GM20431 (cell line): ENCODE measurements around the gene IRF3.

Source experiments
- in situ Hi-C: fragments of 300-500 bp; cut with MseI, MboI; formaldehyde crosslinking; loops from one replicate; pipeline ENCODE4 v1.15.0; 2020; ENCODE audit warnings: low sequenced_read_pairs; ENCODE audit not compliant: unreplicated experiment

Gene IRF3

DNA sequence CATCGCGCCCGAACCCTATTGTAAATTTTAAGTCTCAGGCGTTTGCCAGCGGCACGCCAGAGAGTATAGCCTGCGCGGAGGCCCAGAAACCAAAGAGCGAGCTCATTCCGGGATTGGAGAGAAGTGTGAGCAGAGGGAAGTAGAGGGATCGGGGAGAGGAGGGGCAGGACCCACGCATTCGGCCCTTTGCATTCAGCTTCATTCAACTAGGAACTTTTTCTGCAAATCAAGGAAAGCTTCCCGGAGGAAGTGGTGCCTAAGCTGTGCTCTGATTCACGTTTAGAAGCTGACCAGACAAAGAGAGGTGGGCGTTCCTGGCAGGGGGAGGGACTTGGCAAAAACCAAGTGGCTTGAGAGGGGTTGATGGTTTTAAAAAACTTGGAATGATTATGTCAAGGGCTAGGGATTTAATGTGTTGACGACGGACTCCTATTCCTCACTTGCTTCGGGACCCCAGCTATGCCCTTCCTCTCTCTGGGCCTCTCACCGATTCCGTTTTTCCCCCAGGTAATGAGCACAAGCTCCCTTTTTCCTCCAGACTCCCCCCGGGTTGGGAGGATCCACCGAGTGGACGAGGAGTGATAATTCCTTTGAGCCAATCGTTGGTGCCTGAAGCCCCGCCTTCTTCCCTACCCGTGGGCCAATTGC lies 10.6 kb upstream of the IRF3 start:
- in situ Hi-C loops = no loop called here

DNA sequence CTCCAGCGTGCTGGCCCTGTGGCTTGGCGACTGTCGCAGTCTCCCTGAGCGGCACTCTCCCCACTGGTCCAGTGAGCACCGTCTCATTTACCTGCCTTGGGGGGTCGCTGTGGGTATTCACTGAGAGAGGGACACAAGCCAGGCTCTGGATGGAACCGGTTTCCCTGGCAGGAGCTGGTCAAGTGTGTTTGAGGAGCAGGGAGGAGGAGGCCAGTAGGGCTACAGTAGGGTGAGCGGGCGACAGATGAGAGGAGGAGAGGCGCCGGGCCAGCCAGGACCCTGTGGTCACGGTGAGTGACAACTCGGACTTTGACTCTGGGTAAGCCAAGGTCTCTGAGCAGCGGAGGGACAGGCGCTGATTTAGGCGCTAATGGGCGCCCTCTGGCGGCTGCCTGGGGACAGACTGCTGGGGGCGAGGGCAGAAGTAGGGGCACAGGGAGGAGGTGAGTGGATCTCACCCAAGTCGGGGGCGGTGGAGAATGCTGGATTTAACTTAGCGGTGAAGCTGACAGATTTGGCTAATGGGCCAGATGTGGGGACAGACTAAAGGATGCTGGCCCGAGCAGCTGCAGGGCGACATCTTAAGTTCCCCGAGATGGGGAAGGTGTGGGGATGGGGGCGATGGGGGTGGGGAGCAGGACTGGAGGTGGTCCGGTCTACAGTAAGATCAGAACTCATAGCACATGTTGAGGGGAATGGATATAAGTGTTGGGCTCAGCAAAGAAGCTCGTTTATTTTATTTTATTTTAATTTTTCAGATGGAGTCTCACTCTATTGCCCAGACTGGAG lies 6.7 kb upstream of the IRF3 start:
- in situ Hi-C loops = no loop called here

DNA sequence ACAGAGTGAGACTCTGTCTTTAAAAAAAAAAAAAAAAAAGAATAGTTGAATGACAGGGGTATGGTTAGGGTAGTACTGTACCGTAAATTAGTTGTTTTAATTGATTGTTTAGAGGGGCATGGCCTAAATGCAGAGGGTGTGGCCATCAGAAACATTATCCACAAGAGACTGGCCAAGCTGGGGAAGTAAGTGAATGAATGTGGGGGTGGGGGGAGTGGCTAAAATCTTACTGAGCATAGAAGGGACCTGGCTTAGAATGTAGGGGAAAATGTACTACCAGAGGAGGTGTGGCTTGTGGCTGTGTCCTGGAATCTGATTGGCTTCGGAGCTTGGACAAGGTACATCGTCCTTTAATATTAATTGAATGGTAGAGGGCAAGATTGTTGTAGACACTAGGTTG lies 3.9 kb upstream of the IRF3 start:
- in situ Hi-C loops = no loop called here

DNA sequence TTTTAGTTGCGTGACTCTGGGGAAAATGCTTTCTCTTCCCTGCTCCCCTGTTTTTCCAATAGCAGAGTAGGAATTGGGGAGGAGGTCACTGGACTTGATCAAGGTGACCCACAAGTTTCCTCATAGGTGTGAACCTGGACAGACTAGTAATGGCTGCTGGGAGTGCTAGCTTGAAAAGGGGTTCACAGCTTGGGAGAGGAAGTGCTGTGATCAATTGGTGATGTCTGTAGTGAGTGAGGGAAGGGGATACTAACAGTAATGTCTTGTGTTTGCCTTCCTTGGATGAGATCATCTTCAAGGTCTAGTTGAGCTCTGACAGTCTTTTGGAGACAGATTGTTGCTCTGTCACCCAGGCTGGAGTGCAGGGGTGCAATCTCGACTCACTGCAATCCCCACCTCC lies 1.8 kb upstream of the IRF3 start:
- in situ Hi-C loops = no loop called here

DNA sequence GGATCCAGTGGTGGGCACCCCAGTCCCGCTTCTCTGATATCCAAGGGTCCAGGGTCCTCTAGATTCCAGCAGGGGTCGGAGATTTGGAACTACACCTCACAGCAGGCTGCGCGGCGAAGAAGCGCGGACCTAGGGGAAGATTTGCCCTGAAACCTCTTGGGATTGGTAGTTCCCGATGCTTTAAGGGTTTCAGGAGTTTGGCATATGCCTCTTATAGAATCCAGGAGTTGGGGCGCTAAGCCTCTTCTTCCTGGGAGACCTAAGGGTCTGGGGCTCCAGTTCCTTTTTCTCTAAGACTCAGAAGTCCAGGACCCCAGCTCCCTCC lies 425 bp upstream of the IRF3 start:
- in situ Hi-C loops = no loop called here

DNA sequence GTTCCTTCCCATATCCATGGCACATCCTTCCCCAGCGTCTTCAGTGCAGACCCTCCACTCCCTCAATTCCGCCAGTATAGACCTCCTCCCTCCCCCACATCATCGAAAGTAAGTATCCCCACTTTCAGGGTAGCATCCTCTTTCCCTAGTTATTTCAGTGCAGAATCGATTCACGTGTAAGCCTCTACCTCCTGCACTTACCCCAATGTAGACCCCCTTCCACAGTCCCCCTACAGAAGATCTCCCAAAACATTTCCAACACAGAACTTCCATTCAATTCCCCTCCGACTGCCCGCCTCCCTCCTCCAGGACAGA lies 664 bp downstream of the IRF3 start:
- in situ Hi-C loops = no loop called here

DNA sequence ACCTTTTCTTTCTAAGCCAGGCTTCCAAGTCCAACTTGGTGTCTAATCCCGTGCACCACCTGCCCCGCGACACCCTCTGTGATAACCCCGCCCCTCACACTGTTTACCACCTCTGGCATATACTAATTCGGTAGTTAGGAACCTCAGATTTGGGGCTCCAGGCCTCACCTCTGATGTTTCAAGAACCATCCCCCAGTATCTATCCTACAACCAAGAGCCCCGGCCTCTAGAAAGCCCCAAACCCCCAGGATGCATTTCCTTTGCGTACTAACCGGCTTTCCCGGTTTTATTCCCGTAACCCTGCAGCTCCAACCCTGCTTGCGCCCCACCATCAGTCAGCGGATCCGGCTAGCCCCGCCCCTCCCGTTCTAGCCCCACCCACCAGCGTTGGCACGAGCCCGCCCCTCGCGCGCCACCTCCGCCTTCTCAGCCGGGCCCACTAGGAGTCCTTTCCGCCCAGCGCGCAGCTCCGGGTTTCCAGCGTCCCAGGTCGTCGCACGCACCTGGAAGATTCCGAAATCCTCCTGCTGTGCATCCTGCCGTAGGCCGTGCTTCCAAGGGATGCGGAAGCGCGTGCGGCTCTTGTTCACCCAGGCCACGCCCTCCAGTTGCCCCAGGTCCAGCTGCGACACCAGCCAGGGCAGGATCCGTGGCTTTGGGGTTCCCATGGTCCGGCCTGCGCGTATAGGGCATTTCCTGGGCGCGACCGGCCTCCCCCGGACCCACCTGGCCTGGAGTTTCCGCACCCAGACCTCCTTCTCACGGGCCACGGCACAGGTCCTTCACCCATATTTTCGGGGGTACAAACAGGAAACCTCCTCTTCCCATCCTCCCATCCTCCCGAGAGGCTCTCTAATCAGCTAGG lies 1.3 kb downstream of the IRF3 start:
- in situ Hi-C loops = no loop called here

DNA sequence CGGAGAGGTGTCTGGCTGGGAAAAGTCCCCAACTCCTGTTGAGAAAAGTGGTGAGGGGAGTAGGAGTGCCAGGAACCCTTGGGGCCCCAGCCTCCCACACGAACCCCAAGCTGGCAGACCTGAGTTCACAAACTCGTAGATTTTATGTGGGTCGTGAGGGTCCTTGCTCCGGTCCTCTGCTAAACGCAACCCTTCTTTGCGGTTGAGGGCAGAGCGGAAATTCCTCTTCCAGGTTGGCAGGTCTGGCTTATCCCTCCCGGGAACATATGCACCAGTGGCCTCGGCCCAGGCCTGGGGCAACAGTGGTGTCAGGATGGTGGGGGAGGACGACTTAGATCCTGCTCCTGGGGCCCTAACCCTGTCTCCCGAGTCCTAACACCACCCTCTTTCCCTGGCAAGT lies 2.4 kb downstream of the IRF3 start:
- in situ Hi-C loops = no loop called here

DNA sequence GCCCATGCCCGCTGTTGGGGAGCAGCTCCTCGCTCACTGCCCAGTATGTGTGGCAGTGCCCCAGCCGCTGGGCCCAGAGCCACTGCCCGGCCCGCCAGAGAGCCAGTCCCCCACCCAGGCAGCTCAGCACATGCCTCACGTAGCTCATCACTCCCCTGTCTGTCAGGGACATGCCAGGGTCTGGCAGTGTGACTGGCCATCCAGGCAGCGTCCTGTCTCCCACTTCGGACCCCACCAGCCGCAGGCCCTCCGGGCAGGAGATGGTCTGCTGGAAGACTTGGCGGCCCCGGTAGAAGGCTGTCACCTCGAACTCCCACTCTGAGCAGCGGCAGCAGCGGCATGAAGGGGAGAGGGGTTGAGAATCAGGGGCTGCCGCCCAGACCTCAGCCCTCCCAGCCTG lies 3.6 kb downstream of the IRF3 start:
- in situ Hi-C loops = no loop called here

DNA sequence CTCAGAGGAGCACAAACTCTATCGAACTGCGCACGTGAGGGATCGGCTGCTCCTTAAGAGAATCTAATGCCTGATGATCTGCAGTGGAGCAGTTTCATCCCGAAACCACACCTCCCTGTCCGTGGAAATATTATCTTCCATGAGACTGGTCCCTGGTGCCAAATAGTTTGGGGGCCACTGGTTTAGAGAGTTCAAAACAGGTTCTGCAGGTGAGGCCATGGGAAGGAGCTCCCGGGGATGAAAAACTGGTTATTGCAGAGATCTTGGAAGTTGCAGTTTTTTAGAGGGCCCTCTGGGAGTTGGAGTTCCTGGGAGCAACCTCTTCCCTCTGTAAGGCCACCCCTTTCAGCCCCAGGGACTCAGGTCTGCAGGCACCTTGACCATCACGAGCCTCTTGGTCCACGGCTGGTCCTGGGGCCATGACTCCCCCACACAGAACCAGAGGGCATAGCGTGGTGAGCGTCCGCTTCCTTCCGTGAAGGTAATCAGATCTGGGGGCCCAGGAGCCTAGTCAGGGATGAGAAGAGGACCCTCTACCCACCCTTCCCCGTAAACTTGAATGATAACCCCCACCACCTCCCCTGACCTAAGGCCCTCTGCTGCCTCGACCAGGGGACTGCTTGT lies 5.2 kb downstream of the IRF3 start:
- in situ Hi-C loops = no loop called here

DNA sequence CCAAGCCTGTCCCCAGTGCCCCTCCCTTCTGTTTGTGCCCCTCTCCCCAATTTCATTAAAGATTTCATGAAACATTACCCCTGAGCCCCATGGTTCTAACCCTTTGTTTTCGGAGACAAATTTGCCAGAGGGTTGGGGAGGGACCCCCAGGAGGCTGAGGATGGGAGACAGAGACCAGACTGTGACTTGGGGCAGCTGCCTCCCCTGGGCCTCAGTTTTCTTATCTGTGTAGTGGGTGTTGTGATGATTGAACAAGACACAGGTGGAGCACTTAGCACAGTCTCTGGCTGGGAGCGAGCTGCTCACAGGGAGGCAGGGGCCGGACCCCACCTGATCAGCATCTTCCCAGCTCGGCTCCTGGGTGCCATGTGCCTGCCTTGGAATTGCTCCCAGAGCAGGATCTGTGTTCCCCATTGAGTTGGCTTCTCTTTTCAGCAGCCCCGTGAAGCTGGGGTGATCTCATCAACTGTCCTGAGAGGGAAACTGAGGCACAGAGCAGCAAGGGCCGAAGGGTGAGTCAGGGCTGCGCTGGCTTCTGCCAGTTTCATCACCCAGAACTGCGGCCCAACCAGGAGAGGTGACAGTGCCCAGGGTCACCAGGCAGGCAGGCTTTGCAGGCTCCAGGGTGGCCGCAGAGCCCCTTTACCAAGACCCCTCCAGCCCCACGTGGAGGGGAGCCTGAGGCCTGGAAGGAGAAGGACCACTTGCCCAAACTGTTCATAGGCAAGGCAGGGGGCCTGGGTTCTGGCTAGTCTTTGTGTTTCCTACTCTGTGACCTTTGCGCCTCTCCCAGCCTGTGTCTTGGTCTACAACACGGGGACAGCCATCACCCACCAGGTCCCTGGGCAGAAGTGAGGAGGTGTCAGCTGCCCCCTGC lies 6.9 kb downstream of the IRF3 start:
- in situ Hi-C loops = no loop called here

DNA sequence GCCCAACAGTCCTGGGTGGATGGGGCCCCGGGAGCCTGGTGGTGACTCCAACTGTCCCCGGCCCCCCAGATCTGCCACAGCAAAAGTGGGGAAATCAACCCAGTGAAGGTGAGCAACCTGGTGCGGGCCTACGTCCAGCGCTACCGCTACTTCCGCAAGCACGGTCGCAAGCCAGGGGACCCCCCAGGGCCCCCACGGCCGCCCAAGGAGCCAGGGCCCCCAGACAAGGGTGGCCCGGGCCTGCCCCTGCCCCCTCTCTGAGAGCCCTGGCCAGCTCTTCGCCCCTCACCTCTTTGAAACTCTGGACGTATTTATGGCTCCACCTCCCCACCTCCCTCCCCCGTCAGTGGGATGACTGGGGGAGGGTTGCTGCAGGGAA lies 7.5 kb downstream of the IRF3 start:
- in situ Hi-C loops = no loop called here

DNA sequence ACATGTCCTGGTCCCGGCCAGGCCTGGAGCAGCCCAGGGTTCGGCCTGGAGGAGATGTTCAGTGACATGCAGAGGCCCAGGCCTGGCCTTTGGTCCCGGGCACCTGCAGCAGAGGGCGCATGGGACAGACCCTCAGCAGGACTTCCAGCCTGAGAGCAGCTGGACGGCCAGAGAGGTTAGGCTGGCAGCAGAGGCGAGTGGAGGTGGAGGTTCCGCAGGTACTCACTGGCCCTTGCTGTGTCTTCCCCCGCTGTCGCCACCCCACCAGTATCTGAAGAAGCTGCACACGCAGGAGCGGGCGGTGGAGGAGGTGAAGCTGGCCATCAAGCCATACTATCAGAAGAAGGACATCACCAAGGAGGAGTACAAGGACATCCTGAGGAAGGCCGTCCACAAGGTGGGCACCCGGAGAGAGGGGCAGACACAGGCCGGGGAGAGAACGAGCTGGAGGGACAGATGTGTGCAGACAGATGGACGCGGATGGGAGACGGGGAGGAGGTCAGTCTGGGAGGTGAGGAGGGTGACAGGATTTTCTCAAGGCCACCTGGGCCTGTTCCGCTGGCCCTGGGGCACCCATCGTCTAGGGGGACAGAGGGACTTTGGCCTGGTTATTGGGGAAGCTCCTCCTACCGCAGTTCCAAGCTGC lies 8.0 kb downstream of the IRF3 start:
- in situ Hi-C loops = no loop called here

DNA sequence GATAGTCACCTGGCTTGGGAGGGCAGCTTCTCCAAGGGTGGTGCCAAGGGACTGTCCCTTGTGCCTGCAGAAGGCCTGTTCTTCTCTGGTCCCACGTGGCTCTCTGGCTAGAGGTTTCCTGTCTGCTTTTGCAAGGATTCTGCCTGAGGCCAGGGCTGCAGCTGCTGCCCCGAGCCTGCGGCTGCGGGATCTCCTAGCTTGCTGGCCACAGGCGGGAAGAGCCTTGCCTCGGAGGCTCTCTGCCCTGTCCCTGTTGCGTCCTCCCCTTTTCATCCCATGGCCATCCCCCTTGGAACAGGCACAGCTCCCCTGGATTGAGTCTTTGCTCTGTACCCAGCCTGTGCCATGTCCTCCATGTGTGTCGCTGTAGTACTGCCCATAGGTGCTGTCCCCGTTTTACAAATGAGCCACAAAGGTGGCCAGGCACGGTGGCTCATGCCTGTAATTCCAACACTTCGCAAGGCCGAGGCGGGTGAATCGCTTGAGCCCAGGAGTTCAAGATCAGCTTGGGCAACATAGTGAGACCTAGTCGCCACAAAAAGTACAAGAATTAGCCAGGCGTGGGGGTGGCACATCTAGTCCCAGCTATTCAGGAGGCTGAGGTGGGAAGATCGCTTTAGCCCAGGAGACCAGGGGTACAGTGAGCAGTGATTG lies 9.1 kb downstream of the IRF3 start:
- in situ Hi-C loops = no loop called here

DNA sequence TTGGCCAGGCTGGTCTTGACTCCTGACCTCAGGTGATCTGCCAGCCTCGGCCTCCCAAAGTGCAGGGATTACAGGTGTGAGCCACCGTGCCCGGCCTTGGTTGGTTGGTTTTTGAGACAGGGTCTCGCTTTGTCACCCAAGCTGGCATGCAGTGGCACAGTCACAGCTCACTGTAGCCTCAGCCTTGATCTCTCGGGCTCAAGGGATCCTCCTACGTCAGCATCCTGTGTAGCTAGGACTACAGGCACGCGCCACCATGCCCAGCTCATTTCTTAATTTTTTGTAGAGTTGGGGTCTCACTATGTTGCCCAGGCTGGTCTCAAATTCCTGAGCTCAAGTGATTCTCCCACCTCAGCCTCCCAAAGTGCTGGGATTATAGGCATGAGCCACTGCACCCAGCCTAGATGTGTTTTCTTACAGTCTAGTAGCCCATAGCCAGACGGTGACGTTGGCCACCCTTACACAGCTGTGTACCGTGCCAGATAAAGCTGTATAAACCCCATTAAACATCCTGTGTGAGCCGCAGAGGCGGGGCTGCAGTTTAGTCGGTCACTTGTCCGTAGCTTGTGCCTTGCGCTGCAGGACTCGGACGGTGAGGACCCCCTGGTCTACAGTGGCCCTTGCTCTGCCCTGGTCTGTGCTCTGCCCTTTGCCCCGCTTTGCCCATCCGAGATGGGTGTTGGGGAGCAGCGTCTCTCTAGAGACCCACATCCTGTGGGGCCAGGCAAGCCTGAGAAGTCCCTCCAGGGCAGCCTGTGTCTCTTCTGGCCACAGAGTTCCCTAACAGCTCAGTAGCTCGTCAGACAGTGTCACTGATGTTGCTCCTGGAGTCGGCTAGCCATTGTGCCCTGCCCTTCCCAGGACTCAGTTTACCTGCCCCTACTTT lies 9.8 kb downstream of the IRF3 start:
- in situ Hi-C loops = no loop called here

DNA sequence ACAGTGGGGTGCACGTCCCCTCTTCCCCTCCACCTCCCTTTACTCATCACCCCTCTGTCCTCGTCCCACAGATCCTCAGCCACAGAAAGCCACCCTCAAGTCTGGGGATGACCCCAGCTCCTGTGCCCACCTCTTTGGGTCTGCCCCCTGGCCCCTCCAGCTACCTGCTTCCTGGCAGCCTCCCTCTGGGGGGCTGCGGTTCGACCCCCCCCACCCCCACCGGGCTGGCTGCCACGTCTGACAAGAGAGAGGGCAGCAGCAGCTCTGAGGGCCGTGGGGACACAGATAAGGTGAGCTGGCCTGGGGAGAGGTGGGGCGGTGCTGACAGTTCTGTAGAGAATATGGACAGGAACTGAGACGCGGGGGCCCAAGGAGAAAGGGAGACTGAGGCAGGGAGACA lies 11.1 kb downstream of the IRF3 start:
- in situ Hi-C loops = no loop called here

DNA sequence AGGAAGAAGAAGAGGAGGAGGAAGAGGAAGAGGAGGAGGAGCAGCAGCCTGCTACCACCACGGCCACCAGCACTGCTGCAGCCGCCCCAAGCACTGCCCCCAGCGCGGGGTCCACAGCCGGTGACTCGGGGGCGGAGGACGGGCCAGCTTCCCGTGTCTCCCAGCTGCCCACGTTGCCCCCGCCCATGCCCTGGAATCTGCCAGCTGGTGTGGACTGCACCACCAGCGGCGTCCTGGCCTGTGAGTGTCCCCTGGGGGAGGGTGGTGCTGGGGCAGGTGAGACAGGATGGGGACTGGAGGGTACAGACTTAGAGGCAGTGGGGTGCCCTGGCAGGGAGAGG lies 12.2 kb downstream of the IRF3 start:
- in situ Hi-C loops = no loop called here
